SU-DHL-6 (cell line): ENCODE data around the gene PHB1.

ENCODE experiments used
- H2AFZ ChIP-seq: fragments of 200-600 bp; sonication (generic); 2 replicates; pipeline ENCODE4 v1.6.1; 2014; ENCODE audit warnings: low read depth, mild to moderate bottlenecking, moderate library complexity, mixed read lengths, antibody characterized with exemption, low read length; ENCODE audit not compliant: severe bottlenecking
- H3F3A ChIP-seq: fragments of 200-600 bp; shearing (Covaris generic); 2 replicates; pipeline ENCODE4 v1.6.0; 2016; ENCODE audit warnings: antibody characterized with exemption, mild to moderate bottlenecking; ENCODE audit not compliant: insufficient read depth
- H3K27ac ChIP-seq: fragments of 200-600 bp; sonication (generic); 2 replicates; pipeline ENCODE4 v1.5.1; 2016; ENCODE audit warnings: low read depth, mild to moderate bottlenecking, low read length, moderate library complexity, mixed read lengths
- H3K27me3 ChIP-seq: fragments of 200-600 bp; sonication (generic), shearing (Covaris generic); 2 replicates; pipeline ENCODE4 v1.6.0; 2014; ENCODE audit warnings: mild to moderate bottlenecking, low read length
- H3K36me3 ChIP-seq: fragments of 200-600 bp; sonication (generic); 2 replicates; pipeline ENCODE4 v1.6.1; 2014; ENCODE audit warnings: mild to moderate bottlenecking, low read length, mixed read lengths
- H3K4me2 ChIP-seq: fragments of 300-600, 200-600 bp; shearing (Covaris generic), sonication (generic); 2 replicates; pipeline ENCODE4 v1.6.0; 2014; ENCODE audit warnings: low read length, low read depth, mild to moderate bottlenecking; ENCODE audit not compliant: poor library complexity, severe bottlenecking
- H3K4me3 ChIP-seq: fragments of 200-600 bp; sonication (generic); 2 replicates; pipeline ENCODE4 v1.5.1; 2014; ENCODE audit warnings: antibody characterized with exemption, low read length, mild to moderate bottlenecking, mixed read lengths; ENCODE audit not compliant: insufficient read depth, poor library complexity, severe bottlenecking
- H3K79me2 ChIP-seq: fragments of 200-600 bp; sonication (generic); 2 replicates; pipeline ENCODE4 v1.6.1; 2014; ENCODE audit warnings: mild to moderate bottlenecking, low read length, moderate library complexity; ENCODE audit not compliant: insufficient read depth
- H3K9ac ChIP-seq: fragments of 200-600 bp; sonication (generic); 2 replicates; pipeline ENCODE4 v1.7.0; 2014; ENCODE audit warnings: mild to moderate bottlenecking, low read length
- H3K9me2 ChIP-seq: fragments of 200-600 bp; sonication (generic); replicated peaks from 2 replicates; pipeline ENCODE4 v1.6.1; 2014; ENCODE audit warnings: low read length; ENCODE audit not compliant: insufficient read depth
- H3K9me3 ChIP-seq: fragments of 200-600 bp; sonication (generic); 2 replicates; pipeline ENCODE4 v1.6.1; 2014; ENCODE audit warnings: low read length, mixed read lengths; ENCODE audit not compliant: insufficient read depth
- H4K20me1 ChIP-seq: fragments of 200-600 bp; sonication (generic); 2 replicates; pipeline ENCODE4 v1.6.1; 2014; ENCODE audit warnings: low read depth, mild to moderate bottlenecking, antibody characterized with exemption, low read length, moderate library complexity, mixed read lengths
- CTCF ChIP-seq: fragments of 200-600 bp; sonication (generic); IDR thresholded peaks from one replicate; pipeline ENCODE4 v1.5.1; 2017; ENCODE audit warnings: antibody characterized with exemption, mild to moderate bottlenecking, low read length, moderate library complexity; ENCODE audit not compliant: insufficient read depth, poor library complexity, severe bottlenecking
- EZH2phosphoT487 ChIP-seq: fragments of 200-600 bp; sonication (generic), shearing (Covaris generic); conservative IDR thresholded peaks from 2 replicates; pipeline ENCODE4 v1.6.1; 2018; ENCODE audit warnings: mild to moderate bottlenecking, antibody characterized with exemption, low read length, moderate library complexity, mixed read lengths

Gene PHB1

GRCh38 chr17:49452661-49453060, 38.0 kb upstream of the PHB1 start:
- H4K20me1 ChIP-seq: no peaks in the 10 kb centered on the region
- H3F3A ChIP-seq: no peaks in the 10 kb centered on the region
- TF ChIP-seq EZH2phosphoT487: no peak
- TF ChIP-seq CTCF: no peak
- no peak overlapping the region for H3K27ac ChIP-seq
- H2AFZ ChIP-seq: no peak overlapping the region
- no peaks in the 10 kb centered on the region for H3K27me3 ChIP-seq
- H3K9me2 ChIP-seq: no peaks in the 10 kb centered on the region
- no peak overlapping the region for H3K4me3 ChIP-seq
- H3K4me2 ChIP-seq: no peak overlapping the region
- H3K9me3 ChIP-seq: no peaks in the 10 kb centered on the region
- H3K79me2 ChIP-seq: no peaks in the 10 kb centered on the region
- no peak overlapping the region for H3K9ac ChIP-seq
- no peaks in the 10 kb centered on the region for H3K36me3 ChIP-seq

GRCh38 chr17:49452201-49452600, 37.5 kb upstream of the PHB1 start:
- no peaks in the 10 kb centered on the region for H4K20me1 ChIP-seq
- H3K9ac ChIP-seq: no peak overlapping the region
- H3K79me2 ChIP-seq: no peaks in the 10 kb centered on the region
- H3K9me3 ChIP-seq: no peaks in the 10 kb centered on the region
- no peak for TF ChIP-seq EZH2phosphoT487
- TF ChIP-seq CTCF: no peak
- no peak overlapping the region for H2AFZ ChIP-seq
- H3F3A ChIP-seq: no peaks in the 10 kb centered on the region
- no peaks in the 10 kb centered on the region for H3K36me3 ChIP-seq
- no peaks in the 10 kb centered on the region for H3K27me3 ChIP-seq
- no peaks in the 10 kb centered on the region for H3K9me2 ChIP-seq
- no peak overlapping the region for H3K4me3 ChIP-seq
- no peak overlapping the region for H3K27ac ChIP-seq
- no peak overlapping the region for H3K4me2 ChIP-seq

- Histone ChIP-seq H3F3A (no peaks in the 10 kb centered on the region), H2AFZ (no peak overlapping the region), H3K27ac (no peak overlapping the region), H3K9me3 (no peaks in the 10 kb centered on the region), H3K9me2 (no peaks in the 10 kb centered on the region), H3K4me2 (no peak overlapping the region), H3K27me3 (no peaks in the 10 kb centered on the region), H3K79me2 (no peaks in the 10 kb centered on the region), H3K9ac (no peak overlapping the region), H4K20me1 (no peaks in the 10 kb centered on the region), H3K36me3 (no peaks in the 10 kb centered on the region), H3K4me3 (no peak overlapping the region)
- TF ChIP-seq EZH2phosphoT487 (no peak), CTCF (no peak)
Observed at GRCh38 chr17:49450735-49451134, 36.1 kb upstream of the PHB1 start.

GRCh38 chr17:49450181-49450580, 35.5 kb upstream of the PHB1 start:
- no peak overlapping the region for H3K9ac ChIP-seq
- H3K36me3 ChIP-seq: no peaks in the 10 kb centered on the region
- no peaks in the 10 kb centered on the region for H3F3A ChIP-seq
- no peak overlapping the region for H3K4me3 ChIP-seq
- no peak overlapping the region for H2AFZ ChIP-seq
- H3K4me2 ChIP-seq: no peak overlapping the region
- no peak overlapping the region for H3K27ac ChIP-seq
- no peaks in the 10 kb centered on the region for H3K27me3 ChIP-seq
- no peaks in the 10 kb centered on the region for H4K20me1 ChIP-seq
- H3K79me2 ChIP-seq: no peaks in the 10 kb centered on the region
- TF ChIP-seq CTCF: no peak
- TF ChIP-seq EZH2phosphoT487: no peak
- no peaks in the 10 kb centered on the region for H3K9me2 ChIP-seq
- no peaks in the 10 kb centered on the region for H3K9me3 ChIP-seq
